ENCODE measurements around the gene POGZ.

DNA sequence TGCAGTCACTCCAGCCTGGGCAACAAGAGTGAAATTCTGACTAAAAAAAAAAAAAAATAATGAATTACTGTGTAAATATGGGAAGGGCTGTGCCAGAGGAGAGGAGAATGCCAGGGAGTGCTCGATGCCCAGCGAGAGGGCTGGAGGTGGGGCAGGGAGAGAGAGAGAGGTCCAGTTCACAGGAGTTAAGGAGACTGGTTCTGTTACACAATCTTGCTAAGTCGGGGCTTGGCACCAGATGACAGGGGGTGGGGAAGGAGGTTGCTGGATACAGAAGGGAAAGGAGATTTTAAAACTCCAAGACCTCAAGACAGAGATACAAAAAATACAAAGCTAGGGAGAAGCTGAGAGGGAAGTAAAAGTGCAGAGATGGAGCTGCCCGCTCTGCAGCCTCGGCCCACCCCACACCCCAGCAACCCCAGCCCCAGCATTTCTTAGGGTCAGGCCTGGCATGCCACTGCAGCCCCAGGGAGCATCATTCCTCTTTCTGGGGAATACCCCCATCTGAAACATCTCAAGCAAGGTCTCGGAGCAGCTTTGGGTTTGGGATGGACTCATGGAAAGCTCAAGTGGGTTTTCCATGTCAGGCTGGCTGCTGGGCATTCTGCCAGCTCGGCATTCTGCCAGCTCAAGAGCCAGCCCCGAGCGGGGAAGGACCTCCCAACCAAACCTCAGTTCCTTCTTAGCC is 87.8 kb downstream of the POGZ start:
- TF ChIP-seq, protein P1, sequence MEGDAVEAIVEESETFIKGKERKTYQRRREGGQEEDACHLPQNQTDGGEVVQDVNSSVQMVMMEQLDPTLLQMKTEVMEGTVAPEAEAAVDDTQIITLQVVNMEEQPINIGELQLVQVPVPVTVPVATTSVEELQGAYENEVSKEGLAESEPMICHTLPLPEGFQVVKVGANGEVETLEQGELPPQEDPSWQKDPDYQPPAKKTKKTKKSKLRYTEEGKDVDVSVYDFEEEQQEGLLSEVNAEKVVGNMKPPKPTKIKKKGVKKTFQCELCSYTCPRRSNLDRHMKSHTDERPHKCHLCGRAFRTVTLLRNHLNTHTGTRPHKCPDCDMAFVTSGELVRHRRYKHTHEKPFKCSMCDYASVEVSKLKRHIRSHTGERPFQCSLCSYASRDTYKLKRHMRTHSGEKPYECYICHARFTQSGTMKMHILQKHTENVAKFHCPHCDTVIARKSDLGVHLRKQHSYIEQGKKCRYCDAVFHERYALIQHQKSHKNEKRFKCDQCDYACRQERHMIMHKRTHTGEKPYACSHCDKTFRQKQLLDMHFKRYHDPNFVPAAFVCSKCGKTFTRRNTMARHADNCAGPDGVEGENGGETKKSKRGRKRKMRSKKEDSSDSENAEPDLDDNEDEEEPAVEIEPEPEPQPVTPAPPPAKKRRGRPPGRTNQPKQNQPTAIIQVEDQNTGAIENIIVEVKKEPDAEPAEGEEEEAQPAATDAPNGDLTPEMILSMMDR (conservative IDR thresholded peaks at IDR 0.05; ENCODE audit: low read length): no peak
- TF ChIP-seq EZH2phosphoT487 (IDR thresholded peaks at IDR 0.05; ENCODE audit: borderline replicate concordance): no peak
